Stimulated activated effector memory CD8-positive, alpha-beta T cell treated with anti-CD3 and anti-CD28 coated beads, Interleukin-12 subunit alpha, Interleukin-12 subunit beta, amount 100 ng/mL, for 72 hours (primary cell): Measurements from ENCODE around the gene DEXI.
"Not testable (repeated sequence)": the region's sequence is repeated elsewhere in the genome, so short reads cannot be mapped to it uniquely, and the experiment has no call there.

ENCODE experiments used
- ATAC-seq: fragments of 150-1000 bp; cut with Tn5 transposase; 2 replicates; pipeline ENCODE4 v1.10.0; 2021
- DNase-seq, 2 donors: peaks; one replicate each; pipeline ENCODE4 v3.0.0; 2021 to 2022; ENCODE audit warnings: low spot score in 2 of 2
- H3K27ac Mint-ChIP-seq: one replicate; pipeline ENCODE4 v1.8.0; 2022; ENCODE audit warnings: mild to moderate bottlenecking, mixed read lengths
- H3K36me3 Mint-ChIP-seq: one replicate; pipeline ENCODE4 v1.8.0; 2022; ENCODE audit warnings: mild to moderate bottlenecking, mixed read lengths
- H3K4me1 Mint-ChIP-seq: one replicate; pipeline ENCODE4 v1.8.0; 2022; ENCODE audit warnings: mixed read lengths
- H3K4me3 Mint-ChIP-seq: one replicate; pipeline ENCODE4 v1.8.0; 2022; ENCODE audit warnings: mild to moderate bottlenecking, mixed read lengths
- H3K9me3 Mint-ChIP-seq: one replicate; pipeline ENCODE4 v1.8.0; 2022; ENCODE audit warnings: mixed read lengths

Gene DEXI

GRCh38 chr16:10976634-10977033 is 34.4 kb upstream of the DEXI start:
- ATAC-seq (no peak), DNase-seq (no peak)
- Mint-ChIP-seq H3K9me3 (no peaks in the 10 kb centered on the region), H3K27ac (no peak overlapping the region), H3K36me3 (peaks cover 97% of the 10 kb centered on the region), H3K4me1 (peaks cover 42% of the 10 kb centered on the region), H3K4me3 (no peak overlapping the region)

- ATAC-seq (peak; percentile 45), DNase-seq (no peak)
- H3K4me3 Mint-ChIP-seq: peak overlapping the region; percentile 38
- H3K27ac Mint-ChIP-seq: peak overlapping the region; percentile 57
- H3K36me3 Mint-ChIP-seq: peaks cover 77% of the 10 kb centered on the region
- H3K4me1 Mint-ChIP-seq: peaks cover 41% of the 10 kb centered on the region
- H3K9me3 Mint-ChIP-seq: no peaks in the 10 kb centered on the region
Observed at GRCh38 chr16:10972819-10973464, 30.7 kb upstream of the DEXI start.

- Mint-ChIP-seq H3K27ac (peak overlapping the region; percentile 57), H3K36me3 (peaks cover 73% of the 10 kb centered on the region), H3K4me1 (peaks cover 37% of the 10 kb centered on the region), H3K9me3 (no peaks in the 10 kb centered on the region), H3K4me3 (peak overlapping the region; percentile 38)
- no peak for DNase-seq
- no peak for ATAC-seq
Observed at GRCh38 chr16:10972108-10972818, 30.0 kb upstream of the DEXI start.

- no peak overlapping the region for H3K27ac Mint-ChIP-seq
- H3K4me1 Mint-ChIP-seq: peaks cover 44% of the 10 kb centered on the region
- no peak for DNase-seq
- ATAC-seq: no peak
- H3K9me3 Mint-ChIP-seq: no peaks in the 10 kb centered on the region
- no peak overlapping the region for H3K4me3 Mint-ChIP-seq
- H3K36me3 Mint-ChIP-seq: peaks cover 72% of the 10 kb centered on the region
Observed at GRCh38 chr16:10971560-10971961, 29.3 kb upstream of the DEXI start.

GRCh38 chr16:10970065-10970464 is 27.8 kb upstream of the DEXI start:
- Mint-ChIP-seq H3K27ac (no peak overlapping the region), H3K4me1 (peaks cover 59% of the 10 kb centered on the region), H3K4me3 (no peak overlapping the region)

GRCh38 chr16:10969615-10970014 is 27.3 kb upstream of the DEXI start:
- ATAC-seq: no peak
- DNase-seq: no peak
- Mint-ChIP-seq H3K4me3 (no peak overlapping the region), H3K27ac (no peak overlapping the region), H3K9me3 (peaks cover 6% of the 10 kb centered on the region), H3K4me1 (peaks cover 60% of the 10 kb centered on the region), H3K36me3 (peaks cover 62% of the 10 kb centered on the region)

More at GRCh38 chr16:10970065-10970464, 27.8 kb upstream of the DEXI start:
- H3K9me3 Mint-ChIP-seq: peaks cover 6% of the 10 kb centered on the region
- no peak for DNase-seq
- H3K36me3 Mint-ChIP-seq: peaks cover 66% of the 10 kb centered on the region
- no peak for ATAC-seq

- H3K9me3 Mint-ChIP-seq: peaks cover 6% of the 10 kb centered on the region
- DNase-seq: no peak
- H3K36me3 Mint-ChIP-seq: peaks cover 57% of the 10 kb centered on the region
- H3K4me3 Mint-ChIP-seq: no peak overlapping the region
- H3K27ac Mint-ChIP-seq: no peak overlapping the region
- H3K4me1 Mint-ChIP-seq: peaks cover 67% of the 10 kb centered on the region
- no peak for ATAC-seq
Observed at GRCh38 chr16:10968498-10968897, 26.2 kb upstream of the DEXI start.

- peaks cover 62% of the 10 kb centered on the region for H3K4me1 Mint-ChIP-seq
- DNase-seq (no peak), ATAC-seq (no peak)
- no peak overlapping the region for H3K4me3 Mint-ChIP-seq
- H3K27ac Mint-ChIP-seq: no peak overlapping the region
- H3K36me3 Mint-ChIP-seq: peaks cover 57% of the 10 kb centered on the region
- H3K9me3 Mint-ChIP-seq: peaks cover 6% of the 10 kb centered on the region
Observed at GRCh38 chr16:10967986-10968385, 25.7 kb upstream of the DEXI start.

- Mint-ChIP-seq H3K36me3 (peaks cover 49% of the 10 kb centered on the region), H3K4me3 (peak overlapping the region; percentile 67), H3K4me1 (peaks cover 48% of the 10 kb centered on the region), H3K27ac (peak overlapping the region; percentile 94)
- not testable (repeated sequence) for DNase-seq, H3K9me3 Mint-ChIP-seq, ATAC-seq
Observed at GRCh38 chr16:10966559-10966958, 24.3 kb upstream of the DEXI start.

- H3K4me1 Mint-ChIP-seq: peaks cover 49% of the 10 kb centered on the region
- H3K9me3 Mint-ChIP-seq: peaks cover 6% of the 10 kb centered on the region
- H3K36me3 Mint-ChIP-seq: peaks cover 44% of the 10 kb centered on the region
- peak overlapping the region; percentile 94 for H3K27ac Mint-ChIP-seq
- DNase-seq (no peak), ATAC-seq (no peak)
- H3K4me3 Mint-ChIP-seq: peak overlapping the region; percentile 67
Observed at GRCh38 chr16:10966129-10966528, 23.9 kb upstream of the DEXI start.

- Mint-ChIP-seq H3K36me3 (peaks cover 38% of the 10 kb centered on the region), H3K4me3 (peak overlapping the region; percentile 67), H3K4me1 (peaks cover 54% of the 10 kb centered on the region), H3K27ac (peak overlapping the region; percentile 94), H3K9me3 (peaks cover 6% of the 10 kb centered on the region)
- ATAC-seq (peak; percentile 69), DNase-seq (peak; percentile 27 to 80)
Observed at GRCh38 chr16:10965440-10966061, 23.3 kb upstream of the DEXI start.

GRCh38 chr16:10964891-10965326 is 22.6 kb upstream of the DEXI start:
- H3K4me1 Mint-ChIP-seq: peaks cover 59% of the 10 kb centered on the region
- peak overlapping the region; percentile 67 for H3K4me3 Mint-ChIP-seq
- DNase-seq (peak in 1 of 2 donors; percentile 72), ATAC-seq (peak; percentile 91)
- H3K9me3 Mint-ChIP-seq: peaks cover 6% of the 10 kb centered on the region
- peak overlapping the region; percentile 94 for H3K27ac Mint-ChIP-seq
- peaks cover 37% of the 10 kb centered on the region for H3K36me3 Mint-ChIP-seq

GRCh38 chr16:10964039-10964890 is 22.0 kb upstream of the DEXI start:
- H3K36me3 Mint-ChIP-seq: peaks cover 43% of the 10 kb centered on the region
- peak overlapping the region; percentile 67 for H3K4me3 Mint-ChIP-seq
- peaks cover 6% of the 10 kb centered on the region for H3K9me3 Mint-ChIP-seq
- DNase-seq (peak; percentile 82 to 93), ATAC-seq (peak; percentile 54)
- peak overlapping the region; percentile 94 for H3K27ac Mint-ChIP-seq
- peaks cover 59% of the 10 kb centered on the region for H3K4me1 Mint-ChIP-seq

- peak overlapping the region; percentile 35 for H3K27ac Mint-ChIP-seq
- peaks cover 55% of the 10 kb centered on the region for H3K36me3 Mint-ChIP-seq
- ATAC-seq (no peak), DNase-seq (no peak)
- H3K4me3 Mint-ChIP-seq: no peak overlapping the region
- peaks cover 4% of the 10 kb centered on the region for H3K9me3 Mint-ChIP-seq
- H3K4me1 Mint-ChIP-seq: peaks cover 56% of the 10 kb centered on the region
Observed at GRCh38 chr16:10961231-10961630, 19.0 kb upstream of the DEXI start.

GRCh38 chr16:10959161-10959560 is 16.9 kb upstream of the DEXI start:
- Mint-ChIP-seq H3K36me3 (peaks cover 53% of the 10 kb centered on the region), H3K4me3 (no peak overlapping the region), H3K27ac (no peak overlapping the region), H3K4me1 (peaks cover 51% of the 10 kb centered on the region), H3K9me3 (no peaks in the 10 kb centered on the region)
- DNase-seq (no peak), ATAC-seq (no peak)
